BE2C (cell line): ENCODE results near the gene CASZ1.

Experiments
- DNase-seq: peaks from one replicate; pipeline ENCODE4 v3.0.0-alpha.2; 2020
- H3K27me3 ChIP-seq: fragments of 250-450 bp; sonication (Bioruptor Pico); 2 replicates; pipeline ENCODE4 v1.5.1; 2020; ENCODE audit warnings: mild to moderate bottlenecking
- H3K36me3 ChIP-seq: fragments of 250-450 bp; sonication (Bioruptor Pico); 2 replicates; pipeline ENCODE4 v1.5.1; 2020; ENCODE audit warnings: mild to moderate bottlenecking
- H3K4me1 ChIP-seq: fragments of 250-450 bp; sonication (Bioruptor Pico); 2 replicates; pipeline ENCODE4 v1.5.1; 2020
- H3K4me3 ChIP-seq: 2 replicates; pipeline ENCODE4 v1.5.1; 2011; ENCODE audit warnings: low read depth, low read length
- H3K9me3 ChIP-seq: fragments of 250-450 bp; sonication (Bioruptor Pico); 2 replicates; pipeline ENCODE4 v1.5.1; 2020
- TF ChIP-seq, protein P1 (sequence below): IDR thresholded peaks from 2 replicates; pipeline ENCODE4 v1.5.1; 2012; ENCODE audit warnings: mild to moderate bottlenecking, low read depth, low read length

The CASZ1 gene

DNA sequence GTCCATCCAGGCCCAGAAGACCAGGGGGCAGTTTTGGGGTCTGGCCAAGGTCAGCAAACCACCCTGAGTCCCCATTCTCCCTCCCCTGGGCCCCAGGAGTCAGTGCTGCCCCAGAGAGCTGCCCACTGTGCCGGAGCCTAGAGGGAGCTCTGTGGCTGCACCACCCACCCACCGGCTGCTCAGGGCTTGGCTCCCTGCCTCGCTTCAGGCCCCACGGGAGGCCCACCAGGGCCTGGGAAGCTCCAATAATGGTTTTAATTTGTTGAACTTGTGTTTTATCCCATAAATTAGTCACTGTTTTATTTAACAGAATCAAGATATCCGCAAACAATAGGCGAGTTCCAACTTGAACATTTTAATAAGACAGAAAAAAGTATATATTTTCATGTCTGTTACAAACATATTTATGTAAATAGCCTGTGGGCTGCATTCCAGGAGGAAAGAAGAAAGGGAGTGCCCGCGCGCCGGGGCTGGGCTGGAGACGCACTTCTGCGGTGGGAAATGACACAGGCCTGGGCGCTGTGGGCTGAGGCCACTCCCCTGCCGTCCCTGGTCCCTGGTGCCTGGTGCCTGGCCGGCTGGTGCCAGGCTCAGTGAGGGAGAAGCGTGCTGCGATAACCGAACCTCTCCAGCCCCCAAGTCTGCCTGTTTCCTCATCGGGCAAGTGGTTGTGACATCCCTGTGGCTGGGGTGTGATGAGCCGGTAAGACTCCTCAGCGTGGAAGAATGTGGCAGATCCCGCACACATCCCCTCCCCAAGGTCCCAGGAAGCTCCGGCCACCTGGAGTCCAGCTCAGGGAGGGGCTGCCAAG, 161.2 kb downstream of the CASZ1 start:
- peak; percentile 45 for DNase-seq
- Histone ChIP-seq H3K27me3 (no peaks in the 10 kb centered on the region), H3K4me1 (peaks cover 13% of the 10 kb centered on the region), H3K36me3 (peaks cover 8% of the 10 kb centered on the region; the same call in 1 of the 2 replicates), H3K9me3 (no peaks in the 10 kb centered on the region), H3K4me3 (no peak overlapping the region)
- TF ChIP-seq, protein P1, sequence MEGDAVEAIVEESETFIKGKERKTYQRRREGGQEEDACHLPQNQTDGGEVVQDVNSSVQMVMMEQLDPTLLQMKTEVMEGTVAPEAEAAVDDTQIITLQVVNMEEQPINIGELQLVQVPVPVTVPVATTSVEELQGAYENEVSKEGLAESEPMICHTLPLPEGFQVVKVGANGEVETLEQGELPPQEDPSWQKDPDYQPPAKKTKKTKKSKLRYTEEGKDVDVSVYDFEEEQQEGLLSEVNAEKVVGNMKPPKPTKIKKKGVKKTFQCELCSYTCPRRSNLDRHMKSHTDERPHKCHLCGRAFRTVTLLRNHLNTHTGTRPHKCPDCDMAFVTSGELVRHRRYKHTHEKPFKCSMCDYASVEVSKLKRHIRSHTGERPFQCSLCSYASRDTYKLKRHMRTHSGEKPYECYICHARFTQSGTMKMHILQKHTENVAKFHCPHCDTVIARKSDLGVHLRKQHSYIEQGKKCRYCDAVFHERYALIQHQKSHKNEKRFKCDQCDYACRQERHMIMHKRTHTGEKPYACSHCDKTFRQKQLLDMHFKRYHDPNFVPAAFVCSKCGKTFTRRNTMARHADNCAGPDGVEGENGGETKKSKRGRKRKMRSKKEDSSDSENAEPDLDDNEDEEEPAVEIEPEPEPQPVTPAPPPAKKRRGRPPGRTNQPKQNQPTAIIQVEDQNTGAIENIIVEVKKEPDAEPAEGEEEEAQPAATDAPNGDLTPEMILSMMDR = no peak

DNA sequence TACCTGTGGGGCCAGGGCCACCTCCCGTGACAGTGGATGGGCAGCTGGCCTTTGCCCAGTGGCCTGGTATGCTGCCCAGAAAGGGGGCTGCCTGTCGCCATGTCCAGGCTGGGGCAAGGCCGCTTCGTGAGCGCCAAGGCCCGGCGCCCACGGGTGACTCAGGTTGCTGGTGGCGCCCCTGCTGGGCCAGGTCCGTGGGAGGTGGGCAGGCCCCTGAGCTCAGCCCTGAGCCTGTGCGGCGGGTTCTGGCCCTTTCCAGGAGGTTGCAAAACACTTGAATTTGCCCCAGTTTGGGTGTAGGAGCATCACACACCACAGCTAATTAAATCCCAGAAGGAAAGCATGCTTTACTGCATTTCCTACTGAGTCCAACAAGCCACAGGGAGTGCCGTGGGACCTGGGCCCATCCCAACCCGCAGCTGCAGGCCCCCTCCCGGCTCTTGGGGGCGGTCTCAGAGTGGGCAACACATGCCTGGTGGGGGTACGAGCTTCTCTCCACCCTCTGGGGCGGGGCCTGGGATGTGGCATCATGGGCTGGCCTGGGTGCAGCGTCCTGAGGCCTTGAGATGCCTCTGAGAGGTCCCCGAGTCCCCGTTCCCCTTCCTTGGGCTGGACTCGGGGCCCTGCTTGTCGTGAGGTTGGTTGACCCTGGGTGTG, 161.9 kb downstream of the CASZ1 start:
- H3K27me3 ChIP-seq = no peaks in the 10 kb centered on the region
- H3K4me1 ChIP-seq = peaks cover 7% of the 10 kb centered on the region
- no peak overlapping the region for H3K4me3 ChIP-seq
- H3K9me3 ChIP-seq = no peaks in the 10 kb centered on the region
- peaks cover 3% of the 10 kb centered on the region; the same call in 1 of the 2 replicates for H3K36me3 ChIP-seq
- DNase-seq = no peak
- TF ChIP-seq, protein P1 = no peak

DNA sequence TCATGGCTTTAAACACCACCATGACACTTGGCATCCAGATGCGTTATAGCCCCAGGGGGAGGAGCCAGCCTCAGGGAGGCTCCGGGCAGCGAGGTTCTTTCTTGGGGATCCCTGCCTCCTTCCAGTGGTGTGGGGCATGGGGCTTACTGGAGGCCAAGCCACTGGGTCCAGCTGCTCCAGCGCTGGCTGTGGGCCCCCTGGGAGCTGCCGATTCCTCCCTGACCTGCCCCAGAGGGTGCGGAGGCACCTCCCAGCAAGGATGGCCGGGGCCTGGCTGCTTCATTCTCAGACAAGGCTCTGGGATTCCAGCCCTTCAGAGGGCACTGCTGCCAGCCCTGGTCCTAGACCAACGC, 162.4 kb downstream of the CASZ1 start:
- H3K36me3 ChIP-seq = no peaks in the 10 kb centered on the region
- H3K9me3 ChIP-seq = no peaks in the 10 kb centered on the region
- TF ChIP-seq, protein P1 = no peak
- H3K27me3 ChIP-seq = no peaks in the 10 kb centered on the region
- peaks cover 7% of the 10 kb centered on the region for H3K4me1 ChIP-seq
- H3K4me3 ChIP-seq = no peak overlapping the region
- no peak for DNase-seq

DNA sequence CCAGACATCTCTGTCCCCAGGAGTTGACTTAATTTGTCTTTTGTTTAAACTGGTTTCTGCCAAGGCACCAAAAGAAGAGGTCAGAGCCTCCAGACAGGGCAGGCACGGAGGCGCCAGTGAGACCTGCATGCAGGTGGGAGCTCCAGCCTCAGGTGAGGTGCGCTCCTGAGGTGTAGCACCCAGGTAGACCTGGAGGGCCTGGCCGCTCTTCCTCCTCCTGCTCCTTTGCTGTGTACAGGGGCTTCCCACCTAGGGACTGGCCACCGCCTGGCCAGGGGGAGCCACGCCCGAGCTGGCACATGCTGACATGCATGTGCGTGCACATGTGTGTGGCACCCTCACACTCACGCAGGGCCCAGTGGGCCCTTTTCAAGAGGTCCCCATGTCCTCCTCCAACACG, 163.0 kb downstream of the CASZ1 start:
- TF ChIP-seq, protein P1 = no peak
- no peak for DNase-seq
- H3K4me1 ChIP-seq = peaks cover 7% of the 10 kb centered on the region
- H3K27me3 ChIP-seq = no peaks in the 10 kb centered on the region
- H3K4me3 ChIP-seq = no peak overlapping the region
- H3K36me3 ChIP-seq = no peaks in the 10 kb centered on the region
- no peaks in the 10 kb centered on the region for H3K9me3 ChIP-seq

DNA sequence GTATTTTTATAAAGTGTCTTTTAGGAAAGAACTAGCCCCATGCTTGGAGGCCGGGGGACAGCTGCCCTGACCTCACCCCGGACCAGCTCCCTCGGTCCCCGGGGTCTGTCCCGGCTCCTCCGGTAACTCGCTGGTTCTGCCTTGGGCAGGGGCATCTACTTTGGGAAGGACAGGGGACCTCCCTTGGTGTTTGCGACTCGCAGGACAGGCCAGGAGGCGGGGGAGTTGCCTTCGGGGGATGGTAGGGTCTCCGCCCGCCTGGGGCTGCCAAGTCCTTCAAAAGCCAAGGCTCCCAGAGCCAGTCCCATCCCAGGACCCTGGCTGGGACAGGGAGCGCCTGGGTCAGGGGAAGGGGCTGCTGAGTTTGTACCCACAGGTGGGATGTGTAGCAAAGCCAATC, 163.8 kb downstream of the CASZ1 start:
- TF ChIP-seq, protein P1 = no peak
- H3K4me3 ChIP-seq = no peak overlapping the region
- H3K9me3 ChIP-seq = no peaks in the 10 kb centered on the region
- H3K27me3 ChIP-seq = no peaks in the 10 kb centered on the region
- H3K36me3 ChIP-seq = no peaks in the 10 kb centered on the region
- DNase-seq = no peak
- H3K4me1 ChIP-seq = peaks cover 7% of the 10 kb centered on the region
